ENCODE data around the gene TCP1.
A peak's percentile ranks its signal among the peaks of the same experiment; 100 is the strongest.

DNA sequence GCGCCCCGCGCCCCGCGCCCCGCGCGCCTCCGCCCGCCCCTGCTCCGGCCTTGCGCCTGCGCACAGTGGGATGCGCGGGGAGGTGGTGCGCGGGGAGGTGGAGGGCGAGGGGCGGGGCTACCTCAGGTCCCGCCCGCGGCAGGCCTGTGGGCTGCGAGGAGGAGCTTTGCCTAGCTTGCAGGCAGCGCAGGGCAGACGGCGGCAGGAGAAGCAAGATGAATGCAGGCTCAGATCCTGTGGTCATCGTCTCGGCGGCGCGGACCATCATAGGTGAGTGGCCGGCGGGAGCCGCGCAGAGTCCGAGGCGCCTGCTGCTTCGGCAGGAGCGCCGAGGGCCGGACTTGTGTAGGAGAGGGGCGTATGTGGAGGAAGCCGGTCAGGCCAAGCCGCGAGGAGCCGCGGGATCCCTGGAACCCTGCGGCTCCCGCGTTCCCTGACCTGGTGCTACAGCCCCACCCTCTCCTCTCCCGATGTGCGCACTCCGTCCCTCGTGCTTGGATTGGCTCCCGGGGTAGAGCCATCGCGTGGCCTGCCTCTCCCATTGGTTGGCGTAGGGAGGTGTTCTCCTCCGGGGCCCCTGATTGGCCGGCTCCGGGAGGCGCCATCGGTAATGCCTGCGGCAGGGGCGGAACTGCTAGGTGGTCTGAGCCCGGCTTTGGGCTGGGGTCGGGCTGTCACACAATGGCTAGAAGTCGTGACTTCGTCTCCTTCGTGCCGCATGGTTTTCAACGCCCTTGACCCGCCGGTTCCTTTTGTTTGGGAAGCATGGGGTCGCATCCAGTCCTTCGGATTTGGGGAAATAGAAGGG, 27.3 kb downstream of the TCP1 start, which contains the start of gene ACAT2:
- peak; percentile 50; the same call in 1 of the 2 replicates for TF ChIP-seq YY1 (tag by site-specific recombination; IDR thresholded peaks at IDR 0.05)
- TF ChIP-seq REPIN1 (tag by site-specific recombination; IDR thresholded peaks at IDR 0.05; ENCODE audit: low read depth): peak; percentile 95
- TF ChIP-seq, protein P1, sequence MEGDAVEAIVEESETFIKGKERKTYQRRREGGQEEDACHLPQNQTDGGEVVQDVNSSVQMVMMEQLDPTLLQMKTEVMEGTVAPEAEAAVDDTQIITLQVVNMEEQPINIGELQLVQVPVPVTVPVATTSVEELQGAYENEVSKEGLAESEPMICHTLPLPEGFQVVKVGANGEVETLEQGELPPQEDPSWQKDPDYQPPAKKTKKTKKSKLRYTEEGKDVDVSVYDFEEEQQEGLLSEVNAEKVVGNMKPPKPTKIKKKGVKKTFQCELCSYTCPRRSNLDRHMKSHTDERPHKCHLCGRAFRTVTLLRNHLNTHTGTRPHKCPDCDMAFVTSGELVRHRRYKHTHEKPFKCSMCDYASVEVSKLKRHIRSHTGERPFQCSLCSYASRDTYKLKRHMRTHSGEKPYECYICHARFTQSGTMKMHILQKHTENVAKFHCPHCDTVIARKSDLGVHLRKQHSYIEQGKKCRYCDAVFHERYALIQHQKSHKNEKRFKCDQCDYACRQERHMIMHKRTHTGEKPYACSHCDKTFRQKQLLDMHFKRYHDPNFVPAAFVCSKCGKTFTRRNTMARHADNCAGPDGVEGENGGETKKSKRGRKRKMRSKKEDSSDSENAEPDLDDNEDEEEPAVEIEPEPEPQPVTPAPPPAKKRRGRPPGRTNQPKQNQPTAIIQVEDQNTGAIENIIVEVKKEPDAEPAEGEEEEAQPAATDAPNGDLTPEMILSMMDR (tag by site-specific recombination; IDR thresholded peaks at IDR 0.05): peak; percentile 46; the same call in 1 of the 2 replicates
- TF ChIP-seq ZNF777 (tag by site-specific recombination; IDR thresholded peaks at IDR 0.05; ENCODE audit: borderline replicate concordance): no peak
- TF ChIP-seq ZEB2 (tag by site-specific recombination; IDR thresholded peaks at IDR 0.05): peak; percentile 91
- TF ChIP-seq, protein P2, sequence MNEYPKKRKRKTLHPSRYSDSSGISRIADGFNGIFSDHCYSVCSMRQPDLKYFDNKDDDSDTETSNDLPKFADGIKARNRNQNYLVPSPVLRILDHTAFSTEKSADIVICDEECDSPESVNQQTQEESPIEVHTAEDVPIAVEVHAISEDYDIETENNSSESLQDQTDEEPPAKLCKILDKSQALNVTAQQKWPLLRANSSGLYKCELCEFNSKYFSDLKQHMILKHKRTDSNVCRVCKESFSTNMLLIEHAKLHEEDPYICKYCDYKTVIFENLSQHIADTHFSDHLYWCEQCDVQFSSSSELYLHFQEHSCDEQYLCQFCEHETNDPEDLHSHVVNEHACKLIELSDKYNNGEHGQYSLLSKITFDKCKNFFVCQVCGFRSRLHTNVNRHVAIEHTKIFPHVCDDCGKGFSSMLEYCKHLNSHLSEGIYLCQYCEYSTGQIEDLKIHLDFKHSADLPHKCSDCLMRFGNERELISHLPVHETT (tag by site-specific recombination; IDR thresholded peaks at IDR 0.05): peak; percentile 65
- no peak for TF ChIP-seq RBAK (tag by site-specific recombination; IDR thresholded peaks at IDR 0.05)
- peak; percentile 45; the same call in 1 of the 2 replicates for TF ChIP-seq ZNF561 (tag by site-specific recombination; IDR thresholded peaks at IDR 0.05; ENCODE audit: borderline replicate concordance)
- no peak for TF ChIP-seq TCF7L2 (IDR thresholded peaks at IDR 0.05; ENCODE audit: borderline replicate concordance, low read depth, low read length)
